Activated T-helper 1 cell treated with anti-CD3 and anti-CD28 coated beads, Interleukin-12 subunit alpha, Interleukin-12 subunit beta, Interleukin-2, Interleukin-4 antibody, amounts not matched to agents 30 ng/mL and 10 ng/mL and 1 ng/mL, durations not matched to agents 14 hours and 24 hours and 36 hours (primary cell): Measurements from ENCODE around the gene STAG3. TPM values are rescaled to one million over a fixed set of nuclear protein-coding genes. Genes with fewer than 3 reads are reported as not detected.
"Not testable (repeated sequence)": the region's sequence is repeated elsewhere in the genome, so short reads cannot be mapped to it uniquely, and the experiment has no call there.

Experiments
- DNase-seq: peaks from one replicate; pipeline ENCODE4 v3.0.0; 2021; ENCODE audit warnings: low spot score
- H3K27ac Mint-ChIP-seq: one replicate; pipeline ENCODE4 v1.8.0; 2021; ENCODE audit warnings: mild to moderate bottlenecking, mixed read lengths
- H3K27me3 Mint-ChIP-seq: one replicate; pipeline ENCODE4 v1.8.0; 2022; ENCODE audit warnings: mild to moderate bottlenecking, moderate library complexity, mixed read lengths; ENCODE audit not compliant: insufficient read depth
- H3K36me3 Mint-ChIP-seq: one replicate; pipeline ENCODE4 v1.8.0; 2021; ENCODE audit warnings: low read depth, mixed read lengths
- H3K4me1 Mint-ChIP-seq: one replicate; pipeline ENCODE4 v1.8.0; 2021; ENCODE audit warnings: low read depth, mixed read lengths
- H3K4me3 Mint-ChIP-seq: one replicate; pipeline ENCODE4 v1.8.0; 2021; ENCODE audit warnings: mild to moderate bottlenecking, moderate library complexity, mixed read lengths
- H3K9me3 Mint-ChIP-seq: one replicate; pipeline ENCODE4 v1.8.0; 2021; ENCODE audit warnings: mixed read lengths
- intact Hi-C: fragments of 100-400 bp; cut with micrococcal nuclease; formaldehyde crosslinking; loops from one replicate; pipeline ENCODE4 v1.15.1; 2024
- total RNA-seq: library from RNA; stranded (reverse); gene quantifications from 2 replicates; pipeline ENCODE4 v1.2.3, GENCODE V29; 2022

Gene STAG3
- total RNA-seq, 1 donor from 2014 or later = 25.0 TPM

DNA sequence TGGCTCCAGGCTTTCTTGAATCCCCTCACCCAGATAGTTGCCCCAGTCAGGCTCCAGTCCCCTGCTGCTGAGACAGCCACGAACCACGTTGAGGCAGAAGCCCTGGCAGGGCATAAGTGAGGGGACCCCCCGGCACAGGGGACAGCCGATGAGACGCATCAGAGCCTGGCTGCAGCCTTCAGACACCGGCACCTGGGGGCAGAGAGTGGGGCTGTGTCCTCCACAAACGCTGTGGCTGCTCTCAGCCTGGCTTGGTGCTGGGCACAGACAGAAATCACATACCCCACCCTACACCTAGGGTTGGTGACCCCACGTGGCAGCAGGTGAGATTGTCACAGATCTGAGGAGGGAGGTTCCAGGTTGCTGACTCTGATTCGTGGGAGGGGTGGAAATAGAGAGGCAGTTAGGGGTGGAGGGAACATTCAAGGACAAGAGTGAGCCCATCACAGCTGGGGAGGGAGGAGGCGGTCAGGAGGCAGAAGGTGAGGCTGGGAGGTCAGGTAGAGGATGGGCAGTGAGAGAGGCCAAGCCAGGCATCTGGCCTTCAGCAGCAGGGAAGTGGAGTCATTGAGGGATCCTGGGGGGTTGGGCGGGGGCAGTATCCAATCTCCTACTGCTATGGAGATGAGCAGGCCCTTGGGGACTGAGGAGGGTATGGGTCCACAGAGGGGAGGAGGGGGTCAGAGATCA, 3.8 kb upstream of the STAG3 start:
- Mint-ChIP-seq H3K9me3 (no peaks in the 10 kb centered on the region), H3K27me3 (peaks cover 29% of the 10 kb centered on the region), H3K27ac (no peak overlapping the region), H3K36me3 (peaks cover 2% of the 10 kb centered on the region), H3K4me3 (no peak overlapping the region), H3K4me1 (peaks cover 47% of the 10 kb centered on the region)
- DNase-seq = no peak
- intact Hi-C loops = no loop called here

DNA sequence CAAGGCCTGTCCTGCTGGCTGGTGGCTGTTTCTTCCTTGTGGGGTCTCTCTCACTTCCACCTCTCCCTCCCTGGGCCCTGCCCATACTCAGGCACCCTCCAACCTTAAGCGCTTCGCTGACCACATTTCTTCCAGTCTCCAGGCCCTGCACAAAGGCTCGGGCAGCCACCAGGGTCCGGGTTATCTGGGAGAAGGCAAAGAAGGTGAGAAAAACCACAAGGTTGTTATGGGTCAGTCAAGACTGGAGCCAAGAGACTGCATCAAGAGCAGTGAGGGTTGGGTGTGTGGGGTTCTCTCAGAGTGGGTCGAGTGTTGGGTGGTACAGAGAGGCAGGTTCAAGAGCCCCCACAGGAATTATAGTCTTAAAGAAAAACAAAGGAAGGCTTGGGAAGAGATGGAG, 3.1 kb upstream of the STAG3 start:
- no peak overlapping the region for H3K27ac Mint-ChIP-seq
- H3K4me3 Mint-ChIP-seq = no peak overlapping the region
- H3K9me3 Mint-ChIP-seq = no peaks in the 10 kb centered on the region
- peaks cover 40% of the 10 kb centered on the region for H3K4me1 Mint-ChIP-seq
- H3K36me3 Mint-ChIP-seq = peaks cover 2% of the 10 kb centered on the region
- peaks cover 27% of the 10 kb centered on the region for H3K27me3 Mint-ChIP-seq
- DNase-seq = no peak
- intact Hi-C loops = no loop called here

DNA sequence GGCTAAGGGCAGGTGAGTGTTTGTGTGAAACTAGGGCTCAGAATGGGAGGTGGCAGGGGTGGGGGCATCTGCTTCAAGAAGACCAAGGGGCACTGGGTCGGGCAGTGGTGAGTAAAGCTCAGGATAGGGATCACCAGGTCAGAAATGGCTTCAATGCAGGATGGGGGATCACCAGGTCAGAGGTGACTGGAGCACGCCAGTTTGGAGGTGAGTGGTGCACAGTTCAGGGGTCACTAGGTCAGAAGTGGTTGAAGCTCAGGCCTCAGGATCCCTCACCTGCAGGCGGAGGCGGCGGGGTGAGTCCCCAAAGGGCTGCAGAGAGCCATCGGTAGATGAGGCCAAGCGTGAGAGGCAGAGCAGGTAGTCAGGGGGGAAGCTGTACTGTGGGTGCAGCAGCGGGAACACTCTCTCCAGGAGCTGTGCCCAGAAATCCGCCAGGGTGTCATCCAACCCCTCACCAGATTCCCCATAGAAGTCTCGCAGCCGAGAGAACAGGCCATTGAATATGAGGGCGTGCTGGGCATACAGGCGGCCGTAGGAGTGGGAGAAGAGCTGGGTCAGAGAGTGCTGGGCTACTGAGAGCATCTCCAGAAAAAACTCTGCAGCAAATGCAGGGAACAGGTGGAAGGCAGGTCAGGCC, 2.3 kb upstream of the STAG3 start:
- Mint-ChIP-seq H3K9me3 (no peaks in the 10 kb centered on the region), H3K27ac (no peak overlapping the region), H3K36me3 (peaks cover 2% of the 10 kb centered on the region), H3K4me1 (peaks cover 37% of the 10 kb centered on the region), H3K4me3 (peak overlapping the region; percentile 71), H3K27me3 (peaks cover 25% of the 10 kb centered on the region)
- intact Hi-C loops = no loop called here
- DNase-seq = no peak

DNA sequence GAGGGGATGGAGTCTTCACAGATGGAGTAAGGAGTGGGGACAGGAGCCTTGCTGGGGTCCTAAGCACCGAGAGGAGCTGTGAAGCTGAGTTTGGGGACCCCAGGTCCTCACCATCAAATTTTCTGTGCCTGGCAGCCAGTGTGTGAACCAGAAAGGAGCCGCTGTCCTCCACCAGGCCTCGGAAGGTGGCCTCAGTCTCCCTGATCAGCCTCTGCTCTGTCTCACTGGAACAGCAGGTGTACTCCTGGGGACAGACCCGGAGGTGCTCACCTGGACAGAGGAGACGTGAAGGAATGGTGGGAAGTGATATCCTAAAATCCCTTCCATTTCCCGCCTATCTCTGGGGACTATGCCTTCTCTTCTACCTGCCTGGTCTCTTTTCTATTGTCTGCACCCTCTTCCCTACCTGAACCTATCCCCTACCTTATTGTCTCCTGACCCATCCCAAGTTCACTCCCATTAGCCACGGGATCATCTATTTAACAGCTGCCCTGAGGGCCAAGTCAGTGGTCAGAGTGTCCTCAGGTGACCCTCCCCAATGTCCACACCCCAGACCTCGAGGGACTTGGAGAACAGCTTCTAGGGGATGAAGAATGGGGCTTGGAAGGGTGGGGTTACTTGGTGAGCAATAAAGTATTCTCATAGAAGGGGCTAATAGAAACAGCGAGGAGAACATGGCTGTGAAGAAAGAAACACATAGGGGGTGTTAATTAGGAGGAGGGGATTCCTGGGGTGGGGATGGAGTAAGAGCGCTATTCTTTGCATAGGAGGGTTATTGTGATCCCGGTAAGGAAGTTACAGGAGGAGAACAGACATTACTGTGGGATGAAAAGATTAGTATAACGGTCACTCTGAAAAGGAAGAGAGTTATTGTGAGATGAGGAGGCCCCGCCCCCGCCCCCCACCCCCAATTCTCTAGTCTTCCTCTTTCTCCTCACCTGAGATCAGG, 1.3 kb upstream of the STAG3 start:
- peaks cover 41% of the 10 kb centered on the region for H3K4me1 Mint-ChIP-seq
- H3K4me3 Mint-ChIP-seq = peak overlapping the region; percentile 82
- peaks cover 19% of the 10 kb centered on the region for H3K27me3 Mint-ChIP-seq
- H3K27ac Mint-ChIP-seq = no peak overlapping the region
- intact Hi-C loops = loop anchor here (1.0 kb wide), 7 partner anchors 8 to 253 kb away; partner anchors contain the start of genes GAL3ST4, LAMTOR4, MEPCE and TRAPPC14
- DNase-seq = no peak
- H3K36me3 Mint-ChIP-seq = peaks cover 2% of the 10 kb centered on the region
- H3K9me3 Mint-ChIP-seq = no peaks in the 10 kb centered on the region

DNA sequence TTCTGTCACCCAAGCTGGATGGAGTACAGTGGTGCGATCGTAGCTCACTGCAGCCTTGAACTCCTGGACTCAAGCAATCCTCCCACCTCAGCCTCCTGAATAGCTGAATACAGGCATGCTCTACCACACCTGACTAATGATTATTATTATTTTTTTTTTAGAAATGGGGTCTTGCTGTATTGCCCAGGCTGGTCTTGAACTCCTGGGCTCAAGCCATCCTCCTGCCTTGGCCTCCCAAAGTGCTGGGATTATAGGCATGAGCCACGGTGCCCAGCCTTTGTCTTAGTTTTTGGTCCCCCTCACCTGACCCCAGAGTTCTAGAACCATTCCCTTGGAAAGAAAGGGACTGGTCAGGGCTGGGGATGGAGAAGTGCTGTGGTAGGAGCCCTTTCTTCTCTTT, 2.4 kb downstream of the STAG3 start:
- peaks cover 46% of the 10 kb centered on the region for H3K4me1 Mint-ChIP-seq
- peak overlapping the region; percentile 31 for H3K4me3 Mint-ChIP-seq
- H3K27me3 Mint-ChIP-seq, DNase-seq, H3K36me3 Mint-ChIP-seq, H3K9me3 Mint-ChIP-seq: not testable (repeated sequence)
- H3K27ac Mint-ChIP-seq = peak overlapping the region; percentile 69
- intact Hi-C loops = loop anchor here (1.0 kb wide), 1 partner anchor 31 kb away; no protein-coding TSS in a partner anchor

DNA sequence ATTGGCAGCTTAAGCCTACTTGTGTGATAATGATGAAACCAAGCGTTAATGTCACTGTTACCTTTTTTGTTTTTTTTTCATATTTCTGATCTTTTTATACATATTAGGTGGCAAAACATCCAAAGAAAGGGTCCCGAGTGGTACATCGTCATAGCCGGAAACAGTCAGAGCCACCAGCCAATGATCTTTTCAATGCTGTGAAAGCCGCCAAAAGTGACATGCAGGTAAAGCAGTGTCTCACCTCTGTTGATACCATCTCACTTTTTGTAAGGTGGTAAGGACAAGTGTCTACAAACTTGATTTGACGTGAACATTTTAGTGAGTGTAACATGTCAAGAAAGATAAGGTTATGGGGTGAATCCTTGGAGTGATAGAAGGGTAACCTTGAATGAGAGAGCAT, 4.9 kb downstream of the STAG3 start:
- intact Hi-C loops, DNase-seq, H3K36me3 Mint-ChIP-seq, H3K9me3 Mint-ChIP-seq, H3K27me3 Mint-ChIP-seq, H3K4me3 Mint-ChIP-seq: not testable (repeated sequence)
- Mint-ChIP-seq H3K27ac (peak overlapping the region; percentile 32), H3K4me1 (peaks cover 32% of the 10 kb centered on the region)

DNA sequence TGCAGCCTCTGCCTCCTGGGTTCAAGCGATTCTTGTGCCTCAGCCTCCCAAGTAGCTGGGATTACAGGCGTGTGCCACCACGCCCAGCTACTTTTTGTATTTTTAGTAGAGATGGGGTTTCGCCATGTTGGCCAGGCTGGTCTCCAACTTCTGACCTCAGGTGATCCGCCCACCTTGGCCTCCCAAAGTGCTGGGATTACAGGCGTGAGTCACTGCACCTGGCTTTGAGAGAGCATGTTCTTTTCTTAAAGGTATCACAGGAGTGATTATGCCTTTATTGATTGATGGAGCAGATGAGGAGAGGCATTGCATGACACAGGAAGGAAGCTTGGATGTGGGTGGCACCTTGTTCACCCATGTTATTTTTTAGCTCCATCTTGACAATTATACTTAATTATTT, 5.4 kb downstream of the STAG3 start:
- not testable (repeated sequence) for H3K4me3 Mint-ChIP-seq

DNA sequence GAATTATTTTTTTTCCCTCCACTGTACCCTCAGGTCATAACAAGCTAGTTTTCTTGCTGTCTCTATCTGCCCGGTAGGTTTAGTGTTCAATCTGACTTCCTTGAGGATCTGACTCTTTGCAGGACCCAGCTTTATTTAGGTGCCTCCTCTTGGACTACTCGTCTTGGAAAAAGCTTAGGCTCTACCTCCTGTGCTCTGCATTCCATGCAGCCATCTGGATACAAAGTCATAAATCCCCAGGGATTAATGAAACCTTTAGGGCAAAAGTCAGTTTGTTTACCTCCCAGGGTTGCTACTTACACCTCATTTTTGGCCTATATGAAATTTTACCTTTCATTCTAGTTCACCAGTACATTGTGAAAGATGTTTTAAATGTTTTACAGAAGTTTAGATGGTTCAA, 8.0 kb downstream of the STAG3 start:
- peaks cover 7% of the 10 kb centered on the region for H3K36me3 Mint-ChIP-seq
- no peak overlapping the region for H3K4me3 Mint-ChIP-seq
- intact Hi-C loops = no loop called here
- H3K4me1 Mint-ChIP-seq = peaks cover 39% of the 10 kb centered on the region
- DNase-seq = no peak
- H3K27me3 Mint-ChIP-seq = no peaks in the 10 kb centered on the region
- H3K9me3 Mint-ChIP-seq = no peaks in the 10 kb centered on the region
- H3K27ac Mint-ChIP-seq = no peak overlapping the region

More for the DNA sequence above, 5.4 kb downstream of the STAG3 start:
- H3K9me3 Mint-ChIP-seq, H3K27me3 Mint-ChIP-seq, intact Hi-C loops, DNase-seq, H3K27ac Mint-ChIP-seq, H3K36me3 Mint-ChIP-seq: not testable (repeated sequence)
- H3K4me1 Mint-ChIP-seq = peaks cover 32% of the 10 kb centered on the region

DNA sequence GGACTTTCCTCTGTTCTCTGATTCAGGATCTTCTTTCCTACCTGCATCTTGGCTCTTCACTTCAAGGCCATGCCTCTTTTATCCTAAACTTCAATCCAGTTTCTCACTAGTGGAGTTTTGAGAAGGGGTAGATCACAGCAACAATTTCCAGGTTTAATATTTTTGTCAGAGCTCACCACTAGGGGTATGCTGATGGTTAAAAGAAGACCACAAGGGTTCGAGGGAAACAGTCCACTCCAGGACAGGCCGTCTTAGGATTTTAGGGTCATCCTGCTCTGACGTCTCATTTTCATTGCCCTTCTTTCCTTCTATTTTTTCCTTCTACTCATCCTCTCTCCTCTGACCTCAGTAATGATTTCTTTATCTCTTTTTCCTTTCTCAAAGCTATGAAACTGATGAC, 11.3 kb downstream of the STAG3 start:
- DNase-seq = no peak
- H3K4me1 Mint-ChIP-seq = peaks cover 29% of the 10 kb centered on the region
- no peak overlapping the region for H3K27ac Mint-ChIP-seq
- H3K36me3 Mint-ChIP-seq = peaks cover 5% of the 10 kb centered on the region
- no peaks in the 10 kb centered on the region for H3K27me3 Mint-ChIP-seq
- intact Hi-C loops = no loop called here
- H3K9me3 Mint-ChIP-seq = no peaks in the 10 kb centered on the region
- H3K4me3 Mint-ChIP-seq = no peak overlapping the region

DNA sequence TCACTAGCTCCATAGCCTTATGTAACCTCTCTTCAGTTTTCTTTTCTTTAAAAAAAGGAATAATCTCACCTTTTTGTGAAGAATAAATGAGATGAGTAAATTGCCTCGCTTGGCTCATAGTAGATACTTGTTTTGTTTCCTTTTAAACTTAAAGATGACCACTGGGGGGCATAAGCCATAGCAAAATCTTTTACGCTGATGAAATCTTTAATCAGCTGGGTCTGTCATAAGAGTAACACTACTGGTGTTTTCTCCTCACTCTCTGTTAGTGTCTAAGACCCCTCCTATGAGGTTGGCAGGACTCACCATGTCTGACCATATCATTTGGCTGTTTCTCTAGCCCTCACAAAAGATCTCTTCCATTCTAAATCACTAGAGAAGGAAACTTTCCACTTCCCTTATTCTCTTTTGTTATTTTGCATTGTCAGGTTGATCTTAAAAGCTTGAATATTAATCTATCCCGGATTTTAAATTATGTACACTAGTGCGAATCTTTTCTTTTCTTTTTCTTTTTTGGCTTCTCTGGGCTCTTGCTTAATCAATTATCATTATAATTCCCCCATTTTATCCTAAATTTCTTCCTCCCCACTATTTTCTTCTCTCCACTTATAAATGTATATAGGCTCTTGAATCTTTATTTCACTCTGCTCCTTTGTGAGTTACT, 12.5 kb downstream of the STAG3 start:
- Mint-ChIP-seq H3K36me3 (peaks cover 5% of the 10 kb centered on the region), H3K27ac (peak overlapping the region; percentile 8), H3K9me3 (no peaks in the 10 kb centered on the region), H3K27me3 (no peaks in the 10 kb centered on the region), H3K4me3 (no peak overlapping the region), H3K4me1 (peaks cover 29% of the 10 kb centered on the region)
- intact Hi-C loops = loop anchor here (1.0 to 2.0 kb wide), 2 partner anchors 19 to 27 kb away; no protein-coding TSS in a partner anchor
- DNase-seq = no peak

DNA sequence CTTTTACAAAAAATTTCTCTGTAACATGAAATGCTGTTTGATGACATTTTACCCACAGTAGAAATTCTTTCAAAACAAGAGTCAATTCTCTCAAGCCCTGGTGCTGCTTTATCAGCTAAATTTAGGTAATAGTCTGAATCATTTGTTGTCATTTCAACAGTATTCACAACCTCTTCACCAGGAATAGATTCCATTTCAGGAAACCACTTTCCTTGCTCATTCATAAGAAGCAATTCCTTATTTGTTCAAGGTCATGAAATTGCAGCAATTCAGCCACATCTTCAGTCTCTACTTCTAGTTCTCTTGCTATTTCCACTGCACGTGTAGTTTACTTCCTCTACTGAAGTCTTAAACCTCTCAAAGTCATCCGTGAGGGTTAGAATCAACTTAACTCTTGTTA, 14.1 kb downstream of the STAG3 start:
- peaks cover 29% of the 10 kb centered on the region for H3K4me1 Mint-ChIP-seq
- DNase-seq = no peak
- H3K27ac Mint-ChIP-seq = no peak overlapping the region

DNA sequence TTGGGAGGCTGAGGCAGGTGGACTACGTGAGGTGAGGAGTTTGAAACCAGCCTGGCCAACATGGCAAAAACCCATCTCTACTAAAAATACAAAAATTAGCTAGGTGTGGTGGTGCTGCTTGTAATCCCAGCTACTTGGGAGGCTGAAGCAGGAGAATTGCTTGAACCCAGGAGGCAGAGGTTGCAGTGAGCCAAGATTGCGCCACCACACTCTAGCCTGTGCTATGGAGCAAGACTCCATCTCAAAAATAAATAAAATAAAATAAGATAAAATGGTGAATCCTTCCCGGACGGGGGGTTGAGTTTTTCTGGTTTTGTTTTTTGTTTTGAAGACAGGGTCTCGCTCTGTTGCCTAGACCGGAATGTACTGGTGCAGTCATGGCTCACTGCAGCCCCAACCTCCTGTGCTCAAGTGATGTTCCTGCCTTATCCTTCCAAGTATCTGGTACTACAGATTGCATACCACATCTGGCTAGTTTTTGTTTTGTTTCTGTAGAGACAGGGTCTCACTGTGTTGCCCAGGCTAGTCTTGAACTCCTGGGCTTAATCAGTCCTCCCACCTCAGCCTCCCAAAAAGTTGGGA, 14.7 kb downstream of the STAG3 start:
- H3K36me3 Mint-ChIP-seq, H3K27ac Mint-ChIP-seq, DNase-seq, H3K4me3 Mint-ChIP-seq, H3K9me3 Mint-ChIP-seq, intact Hi-C loops, H3K27me3 Mint-ChIP-seq: not testable (repeated sequence)
- H3K4me1 Mint-ChIP-seq = peaks cover 29% of the 10 kb centered on the region

More for the DNA sequence above, 14.1 kb downstream of the STAG3 start:
- no peak overlapping the region for H3K4me3 Mint-ChIP-seq
- peaks cover 2% of the 10 kb centered on the region for H3K36me3 Mint-ChIP-seq
- no peaks in the 10 kb centered on the region for H3K27me3 Mint-ChIP-seq
- no peaks in the 10 kb centered on the region for H3K9me3 Mint-ChIP-seq
- intact Hi-C loops = loop anchor here (2.0 kb wide), 1 partner anchor 17 kb away; no protein-coding TSS in a partner anchor
